Raji (cell line): ENCODE results near the gene CCDC30.

Experiments
- POLR2A ChIP-seq: IDR thresholded peaks from 2 replicates; pipeline ENCODE4 v1.6.1; 2011; ENCODE audit warnings: low read depth, low read length, control low read depth; ENCODE audit not compliant: insufficient read depth

The CCDC30 gene

GRCh38 chr1:42462828-42463763 lies at the start of gene CCDC30:
CCDC30 (plus strand) TSS chr1:42463286; CDS start chr1:42480552, 17,266 bp downstream.
- no peak for TF ChIP-seq POLR2A

DNA sequence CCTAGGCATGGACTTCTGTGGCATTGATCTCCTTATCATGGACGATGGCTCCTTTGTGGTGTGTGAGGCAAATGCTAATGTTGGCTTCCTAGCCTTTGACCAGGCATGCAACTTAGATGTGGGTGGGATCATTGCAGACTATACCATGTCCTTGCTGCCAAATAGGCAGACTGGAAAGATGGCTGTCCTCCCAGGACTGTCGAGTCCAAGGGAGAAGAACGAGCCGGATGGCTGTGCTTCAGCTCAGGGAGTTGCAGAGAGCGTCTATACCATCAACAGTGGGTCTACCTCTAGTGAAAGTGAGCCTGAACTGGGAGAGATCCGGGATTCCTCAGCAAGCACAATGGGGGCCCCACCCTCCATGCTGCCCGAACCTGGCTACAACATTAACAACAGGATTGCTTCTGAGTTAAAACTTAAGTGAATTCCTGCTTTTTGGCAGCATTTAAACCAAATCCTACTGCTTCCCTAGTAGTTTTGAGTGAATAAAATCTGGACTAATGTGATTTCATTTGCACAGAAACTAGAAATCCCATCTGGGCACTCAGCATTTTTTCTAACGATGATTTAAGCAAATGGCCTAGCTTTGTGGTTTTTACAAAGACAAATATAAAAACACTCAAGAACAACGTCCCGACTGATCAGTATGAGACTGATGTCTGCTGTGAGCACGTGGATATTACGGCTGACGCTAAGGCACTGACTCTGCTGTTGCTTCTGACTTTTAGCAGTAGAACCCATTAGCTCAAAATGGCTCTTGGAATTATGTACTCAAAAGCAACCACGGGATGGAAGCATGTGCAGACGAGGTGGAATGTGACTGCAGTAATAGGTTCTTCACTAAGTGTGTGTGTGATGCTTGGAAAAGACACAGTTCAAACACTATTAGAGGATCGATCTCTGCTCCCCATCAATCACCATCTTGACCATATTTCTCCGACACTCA lies 48.3 kb upstream of the CCDC30 start:
- no peak for TF ChIP-seq POLR2A

GRCh38 chr1:42417166-42417565 lies 45.9 kb upstream of the CCDC30 start:
- TF ChIP-seq POLR2A, result no peak

GRCh38 chr1:42418516-42418915 lies 44.6 kb upstream of the CCDC30 start:
- no peak for TF ChIP-seq POLR2A

DNA sequence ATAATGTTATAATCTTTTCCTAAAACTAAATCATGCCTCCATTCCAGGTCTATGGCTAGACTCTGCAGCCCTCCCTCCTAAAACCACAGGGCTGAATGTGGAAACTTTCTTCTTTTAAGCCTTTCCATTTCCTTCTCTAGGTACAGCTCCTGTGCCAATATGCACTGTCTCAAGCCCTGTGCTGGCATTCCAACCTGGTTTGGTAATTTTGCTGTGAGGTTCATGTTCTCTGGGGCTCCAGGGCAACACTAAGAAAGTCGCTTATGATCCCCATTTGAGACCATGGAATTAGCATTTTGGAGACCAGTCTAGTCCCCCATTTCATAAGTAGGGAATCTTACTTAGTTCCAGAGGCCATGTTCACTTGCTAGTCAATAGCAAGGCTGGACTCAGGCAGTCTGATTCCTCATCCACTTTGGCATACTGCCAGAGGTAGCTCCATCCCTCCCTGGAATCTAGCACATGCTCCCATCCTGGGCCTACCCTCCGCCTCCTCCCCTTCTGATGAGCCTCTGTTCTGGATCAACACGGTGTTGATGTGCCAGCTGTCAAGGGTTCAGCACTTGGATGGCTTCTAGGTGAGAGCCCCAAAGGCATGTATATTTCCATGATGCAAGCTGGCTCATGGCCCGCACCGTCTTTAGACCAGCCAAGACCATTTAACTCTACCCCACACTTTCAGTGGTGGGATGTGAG lies 43.8 kb upstream of the CCDC30 start:
- no peak for TF ChIP-seq POLR2A

DNA sequence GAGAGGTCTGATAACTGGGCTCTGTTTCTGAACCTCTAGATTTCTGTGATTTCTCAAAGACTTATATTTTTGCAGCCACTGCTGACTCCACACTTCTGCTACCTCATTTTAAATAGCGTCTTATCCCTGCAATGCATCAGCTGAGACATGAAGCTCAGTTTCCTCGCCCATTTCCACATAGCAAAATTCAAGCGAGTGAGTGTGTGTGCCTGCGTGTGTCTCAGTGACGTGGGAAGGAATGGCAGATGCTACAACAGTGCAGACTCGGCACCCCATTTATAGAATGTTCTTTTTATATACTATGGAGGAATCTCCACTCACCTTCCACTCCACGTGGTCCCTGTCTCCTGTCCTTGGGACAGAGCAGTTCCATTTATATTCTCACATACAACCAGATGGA lies 43.0 kb upstream of the CCDC30 start:
- no peak for TF ChIP-seq POLR2A

GRCh38 chr1:42420911-42421585 lies 42.0 kb upstream of the CCDC30 start:
- no peak for TF ChIP-seq POLR2A

DNA sequence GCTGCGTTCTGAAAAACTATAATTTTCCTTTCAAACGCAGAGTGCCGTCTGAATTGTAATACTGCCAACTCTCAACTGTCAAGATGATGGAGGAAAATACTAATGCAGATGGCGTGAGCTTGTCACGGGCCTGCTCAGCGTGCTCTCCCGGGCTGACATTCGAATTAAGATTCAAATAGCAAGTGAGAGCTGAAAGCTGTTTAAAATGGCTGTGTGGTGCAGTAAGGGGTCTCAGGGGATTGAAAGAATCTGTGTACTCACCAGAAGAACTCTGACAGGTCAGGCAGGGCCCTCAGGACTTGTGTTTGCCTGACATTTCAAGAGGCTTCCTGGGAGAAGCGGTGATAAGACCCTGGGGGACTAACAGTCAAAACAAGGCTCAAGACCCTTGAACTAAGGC lies 40.3 kb upstream of the CCDC30 start:
- TF ChIP-seq POLR2A, result no peak

GRCh38 chr1:42423681-42424080 lies 39.4 kb upstream of the CCDC30 start:
- TF ChIP-seq POLR2A, result no peak

GRCh38 chr1:42424201-42424600 lies 38.9 kb upstream of the CCDC30 start:
- no peak for TF ChIP-seq POLR2A

DNA sequence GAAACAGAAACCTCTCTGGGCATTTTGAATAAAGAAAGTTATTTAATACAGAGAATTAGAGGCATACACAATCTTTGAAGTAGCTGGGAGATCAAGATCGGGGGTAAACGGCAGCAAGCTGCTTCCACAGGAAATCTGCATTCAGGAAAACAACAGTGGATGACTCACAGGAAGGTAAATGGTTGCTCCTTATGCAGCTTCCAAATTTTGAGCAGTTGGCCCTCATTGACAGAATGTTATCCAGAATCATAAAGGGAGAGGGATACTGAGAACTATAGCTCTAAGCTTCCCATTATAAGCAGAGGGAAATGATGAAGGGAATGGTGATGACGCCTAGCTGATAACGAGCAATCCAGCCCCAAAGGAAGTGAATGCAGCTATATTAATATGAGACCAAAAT lies 35.8 kb upstream of the CCDC30 start:
- TF ChIP-seq POLR2A, result no peak

DNA sequence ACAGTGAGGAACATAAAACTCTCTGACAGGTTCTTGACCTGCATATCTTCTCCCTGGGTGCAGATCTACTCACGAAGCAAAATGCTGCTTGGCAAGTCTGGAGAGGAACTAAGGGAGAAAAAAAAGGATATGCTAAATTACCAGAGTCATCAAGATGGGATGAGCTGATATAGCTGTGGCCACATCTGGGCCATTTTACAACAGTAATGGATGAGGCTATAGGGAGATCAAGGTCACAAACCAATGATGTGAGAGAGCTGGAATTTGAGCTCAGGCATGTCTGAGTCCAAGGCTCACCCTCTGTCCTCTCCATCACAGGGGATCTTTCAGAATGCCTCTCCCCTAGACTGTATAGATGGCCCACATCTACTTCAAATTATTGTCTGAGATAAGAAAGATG lies 33.5 kb upstream of the CCDC30 start:
- TF ChIP-seq POLR2A, result no peak

GRCh38 chr1:42430286-42431135 lies 32.6 kb upstream of the CCDC30 start:
- TF ChIP-seq POLR2A, result no peak

DNA sequence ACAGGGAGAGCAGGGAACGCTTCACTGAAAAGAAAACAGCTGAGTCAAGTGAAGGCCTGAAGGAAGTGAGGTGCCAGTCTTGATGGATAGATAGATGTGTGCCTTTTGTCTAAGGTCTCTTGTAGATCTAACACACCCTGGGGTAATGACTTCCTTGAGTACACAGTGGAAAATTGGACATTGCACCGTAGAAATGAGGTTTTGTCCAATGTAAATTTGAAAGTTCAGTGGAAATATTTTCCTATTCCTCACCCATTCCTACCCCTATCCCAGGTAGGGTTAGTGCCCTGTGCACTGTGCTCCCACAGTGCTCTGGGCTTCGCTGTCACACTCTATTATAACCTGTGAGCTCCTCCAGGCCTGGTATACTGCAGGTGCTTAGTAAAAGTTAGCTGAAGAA lies 31.6 kb upstream of the CCDC30 start:
- no peak for TF ChIP-seq POLR2A

DNA sequence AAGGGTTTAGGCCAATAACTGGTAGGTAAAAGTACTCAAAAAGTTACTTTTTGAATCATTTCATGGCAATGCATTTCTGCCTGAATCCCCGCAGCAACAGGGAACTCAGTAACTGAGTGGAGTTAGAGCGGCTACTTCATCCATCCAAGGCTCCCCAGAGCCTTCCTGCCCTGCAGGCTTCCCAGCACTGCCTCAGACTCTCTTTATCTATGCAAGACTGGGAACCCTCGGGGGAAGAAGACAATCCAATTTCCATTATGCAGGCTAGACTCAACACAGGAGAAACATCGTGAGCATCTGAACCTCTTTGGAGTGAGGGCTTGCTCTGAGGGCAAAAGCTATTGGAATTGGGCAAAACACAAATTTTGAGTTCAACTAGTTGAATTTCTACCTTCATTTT lies 30.4 kb upstream of the CCDC30 start:
- TF ChIP-seq POLR2A, result no peak
